ENCODE results near the gene SIRT3. TPM values are rescaled to one million over a fixed set of nuclear protein-coding genes. Genes with fewer than 3 reads are reported as not detected.

SIRT3 gene
- polyA plus RNA-seq, 6 donors from 2014 or later: 1.4 to 14.2 (median 8.8) TPM

DNA sequence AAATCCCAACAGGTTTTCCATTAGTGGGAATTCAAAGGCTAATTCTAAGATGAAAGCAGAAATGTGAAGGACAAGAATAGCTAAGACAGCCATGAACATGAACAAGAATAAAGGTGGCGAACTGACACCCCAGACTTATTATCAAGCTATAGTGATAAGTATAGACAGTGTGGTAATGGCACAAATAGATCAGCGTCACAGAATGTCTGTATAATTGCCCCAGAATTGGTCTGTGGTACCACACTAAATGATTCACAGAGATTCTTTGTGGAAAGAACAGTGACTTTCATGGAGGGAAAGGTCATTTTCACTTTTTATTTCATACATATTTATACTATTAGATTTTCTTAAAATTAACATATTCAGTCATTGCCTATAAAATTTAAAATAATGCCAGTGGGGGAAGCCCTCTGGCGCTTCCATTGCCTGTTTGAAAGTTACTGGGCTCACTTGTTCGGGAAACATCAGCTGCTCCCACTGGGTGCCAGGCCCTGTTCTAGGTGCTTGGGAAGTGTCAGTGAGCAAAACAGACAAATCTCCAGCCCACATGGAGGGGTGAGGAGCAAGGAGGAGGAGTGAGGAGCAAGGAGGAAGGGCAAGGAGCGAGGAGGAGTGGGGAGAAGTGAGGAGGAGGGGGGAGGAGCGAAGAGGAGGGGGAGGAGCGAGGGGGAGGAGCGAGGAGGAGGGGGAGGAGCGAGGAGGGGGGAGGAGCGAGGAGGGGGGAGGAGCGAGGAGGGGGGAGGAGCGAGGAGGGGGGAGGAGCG is 30.7 kb upstream of the SIRT3 start:
- H3K4me1 Mint-ChIP-seq: peaks cover 14 to 37% (median 37%) of the 10 kb centered on the region in 3 donors
- peaks cover 0 to 4% (median 0%) of the 10 kb centered on the region in 7 donors for H3K9me3 Mint-ChIP-seq
- no peak for ATAC-seq (ENCODE audit: low read depth in 2 of 2)
- peak overlapping the region; percentile 56 to 98 (median 96) for H3K27ac Mint-ChIP-seq
- H3K36me3 Mint-ChIP-seq: no peaks in the 10 kb centered on the region
- peak overlapping the region; percentile 75 to 89 (median 83) for H3K4me3 Mint-ChIP-seq
- no peaks in the 10 kb centered on the region for H3K27me3 Mint-ChIP-seq
- peak; percentile 36 for DNase-seq

DNA sequence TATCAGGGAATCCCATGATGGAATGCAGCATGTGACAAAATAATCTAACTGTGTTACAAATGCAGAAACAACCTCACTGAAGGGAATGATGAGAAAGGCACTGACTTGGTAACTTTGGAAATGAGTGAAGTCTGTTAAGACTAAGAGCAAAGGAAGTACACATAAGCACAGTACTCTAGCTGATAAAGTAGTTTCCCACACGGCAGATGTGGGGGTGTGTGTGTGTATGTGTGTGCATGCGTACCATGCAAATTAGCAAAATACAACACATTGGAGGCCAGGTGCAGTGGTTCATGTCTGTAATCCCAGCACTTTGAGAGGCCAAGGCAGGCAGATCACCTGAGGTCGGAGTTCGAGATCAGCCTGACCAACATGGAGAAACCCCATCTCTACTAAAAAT is 25.5 kb upstream of the SIRT3 start:
- Mint-ChIP-seq H3K27ac (no peak overlapping the region), H3K9me3 (peaks cover 0 to 2% (median 0%) of the 10 kb centered on the region in 7 donors), H3K36me3 (peaks cover 0 to 8% of the 10 kb centered on the region in 2 donors), H3K27me3 (no peaks in the 10 kb centered on the region), H3K4me1 (peaks cover 11 to 25% (median 23%) of the 10 kb centered on the region in 3 donors), H3K4me3 (no peak overlapping the region)
- ATAC-seq (ENCODE audit: low read depth in 2 of 2) (no peak), DNase-seq (no peak)

DNA sequence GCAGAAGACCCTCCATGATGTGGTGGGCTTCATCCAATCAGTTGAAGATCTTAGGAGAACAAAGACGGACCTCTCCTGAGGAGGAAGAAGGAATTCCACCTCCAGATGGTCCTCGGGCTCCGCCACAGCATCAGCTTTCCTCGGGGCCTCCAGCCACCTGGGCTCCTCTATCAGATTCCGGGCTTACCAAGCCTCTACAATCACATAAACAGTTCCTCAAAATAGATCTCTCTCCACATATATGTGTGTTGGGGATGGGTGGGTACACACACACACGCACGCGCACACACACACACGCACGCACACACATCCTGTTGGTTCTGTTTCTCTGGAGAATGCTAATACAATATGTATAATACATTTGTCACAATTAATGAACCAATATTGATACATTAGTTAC is 23.3 kb upstream of the SIRT3 start:
- DNase-seq (no peak), ATAC-seq (ENCODE audit: low read depth in 2 of 2) (no peak)
- no peaks in the 10 kb centered on the region for H3K27me3 Mint-ChIP-seq
- H3K9me3 Mint-ChIP-seq: peaks cover 0 to 2% (median 0%) of the 10 kb centered on the region in 7 donors
- H3K4me3 Mint-ChIP-seq: peak overlapping the region in 1 of 8 donors; percentile 15
- no peak overlapping the region for H3K27ac Mint-ChIP-seq
- H3K36me3 Mint-ChIP-seq: peaks cover 0 to 8% of the 10 kb centered on the region in 2 donors
- peaks cover 11 to 25% (median 23%) of the 10 kb centered on the region in 3 donors for H3K4me1 Mint-ChIP-seq

DNA sequence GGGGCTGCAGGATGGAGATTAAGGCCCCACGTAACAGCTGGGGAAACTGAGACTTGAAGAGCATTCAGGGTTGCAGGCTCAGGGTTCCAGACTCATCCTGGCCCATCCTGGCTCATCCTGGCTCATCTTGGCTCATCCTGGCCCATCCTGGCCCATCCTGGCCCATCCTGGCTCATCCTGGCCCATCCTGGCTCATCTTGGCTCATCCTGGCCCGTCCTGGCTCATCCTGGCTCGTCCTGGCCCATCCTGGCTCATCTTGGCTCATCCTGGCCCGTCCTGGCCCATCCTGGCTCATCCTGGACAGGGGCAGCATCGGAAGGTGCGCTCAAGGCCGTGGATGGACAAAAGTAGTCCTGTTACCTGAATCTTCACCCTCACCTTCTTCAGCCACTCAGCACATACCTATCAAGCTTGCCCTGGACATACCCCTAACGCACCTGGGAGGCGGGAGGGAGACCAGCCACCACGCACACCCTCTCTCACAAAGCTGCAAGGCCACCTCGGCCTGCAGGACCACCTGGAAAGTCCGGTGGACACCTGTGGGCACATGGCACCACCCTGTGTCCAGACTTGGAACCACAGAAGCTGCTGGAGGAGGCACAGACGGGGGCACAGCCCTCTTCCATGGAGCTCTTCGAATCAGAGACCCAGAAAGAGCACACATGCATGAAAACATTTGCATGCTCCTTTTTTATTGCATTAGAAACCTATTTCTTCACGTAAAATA is 21.8 kb upstream of the SIRT3 start:
- H3K27me3 Mint-ChIP-seq: no peaks in the 10 kb centered on the region
- peak in 1 of 2 donors; percentile 25 for ATAC-seq (ENCODE audit: low read depth in 2 of 2)
- peak overlapping the region in 4 of 8 donors; percentile 16 to 54 (median 36) for H3K4me3 Mint-ChIP-seq
- H3K9me3 Mint-ChIP-seq: peaks cover 0 to 2% (median 0%) of the 10 kb centered on the region in 7 donors
- peaks cover 0 to 16% of the 10 kb centered on the region in 2 donors for H3K36me3 Mint-ChIP-seq
- peaks cover 11 to 25% (median 23%) of the 10 kb centered on the region in 3 donors for H3K4me1 Mint-ChIP-seq
- H3K27ac Mint-ChIP-seq: peak overlapping the region in 4 of 6 donors; percentile 37 to 92 (median 64)
- DNase-seq: no peak

DNA sequence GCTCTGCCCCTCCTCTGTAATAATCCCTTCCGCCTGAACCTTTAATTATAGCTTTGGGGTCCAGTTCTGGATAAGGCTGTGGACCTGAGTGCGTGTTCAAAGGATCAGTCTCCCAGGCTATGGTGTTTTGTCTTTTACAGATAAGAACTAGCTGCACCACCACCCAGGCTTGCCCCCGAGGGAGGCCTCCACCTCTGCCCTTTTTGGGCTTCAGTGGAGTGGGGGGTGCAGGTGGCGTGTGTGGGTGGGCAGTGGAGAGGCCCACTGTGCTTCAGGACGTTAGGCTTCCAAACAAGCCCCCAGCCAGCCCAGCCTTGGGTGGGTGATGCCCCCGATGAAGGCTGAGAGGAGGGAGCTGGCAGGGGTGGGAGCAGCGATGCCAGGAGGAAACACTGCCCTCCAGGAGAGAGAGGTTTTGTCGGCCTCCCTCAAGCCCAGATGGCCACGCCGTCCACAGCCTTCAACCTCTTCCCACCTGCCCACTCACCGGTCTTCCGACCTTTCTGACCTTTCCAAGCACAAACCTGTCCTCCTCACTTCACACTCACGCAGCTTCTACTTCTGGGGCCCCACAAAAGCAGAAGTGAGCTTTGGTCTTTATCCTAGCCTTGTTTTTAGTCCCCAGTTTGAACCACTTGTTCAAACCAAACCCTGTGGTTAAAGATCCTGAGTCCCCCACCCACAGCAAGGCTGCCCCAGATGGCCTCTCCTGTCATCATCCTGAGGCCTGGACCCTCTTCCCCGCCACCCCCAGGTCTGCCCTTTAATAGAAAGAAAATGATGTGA is 21.0 kb upstream of the SIRT3 start:
- peak overlapping the region in 6 of 8 donors; percentile 20 to 77 (median 44) for H3K4me3 Mint-ChIP-seq

DNA sequence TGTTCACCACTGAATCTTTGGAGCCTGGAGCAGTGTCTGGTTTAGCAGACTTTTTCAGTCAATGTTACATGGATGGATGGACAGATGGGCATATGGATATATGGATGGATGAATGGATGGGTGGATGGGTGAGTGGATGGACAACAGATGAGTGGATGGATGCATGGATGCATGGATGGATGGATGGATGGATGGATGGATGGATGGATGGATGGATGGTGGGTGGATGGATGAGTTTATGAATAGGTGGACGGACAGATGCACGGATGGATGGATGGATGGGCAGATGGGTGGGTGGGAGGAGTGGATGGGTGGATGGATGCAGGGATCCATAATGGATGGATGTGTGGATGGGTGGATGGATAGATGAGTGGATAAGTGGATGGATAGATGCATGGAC is 19.7 kb upstream of the SIRT3 start:
- Mint-ChIP-seq H3K27ac (peak overlapping the region in 1 of 6 donors; percentile 74), H3K4me3 (peak overlapping the region in 1 of 8 donors; percentile 24), H3K9me3 (no peaks in the 10 kb centered on the region), H3K36me3 (peaks cover 0 to 26% of the 10 kb centered on the region in 2 donors), H3K27me3 (no peaks in the 10 kb centered on the region), H3K4me1 (peaks cover 11 to 26% (median 23%) of the 10 kb centered on the region in 3 donors)
- DNase-seq (no peak), ATAC-seq (ENCODE audit: low read depth in 2 of 2) (no peak)

More for the DNA sequence above, 21.0 kb upstream of the SIRT3 start:
- peak overlapping the region in 2 of 6 donors; percentile 11 to 21 for H3K27ac Mint-ChIP-seq
- H3K27me3 Mint-ChIP-seq: no peaks in the 10 kb centered on the region
- DNase-seq (no peak), ATAC-seq (ENCODE audit: low read depth in 2 of 2) (peak; percentile 49 to 73)
- peaks cover 0 to 24% of the 10 kb centered on the region in 2 donors for H3K36me3 Mint-ChIP-seq
- peaks cover 0 to 2% (median 0%) of the 10 kb centered on the region in 7 donors for H3K9me3 Mint-ChIP-seq
- peaks cover 11 to 23% (median 23%) of the 10 kb centered on the region in 3 donors for H3K4me1 Mint-ChIP-seq

DNA sequence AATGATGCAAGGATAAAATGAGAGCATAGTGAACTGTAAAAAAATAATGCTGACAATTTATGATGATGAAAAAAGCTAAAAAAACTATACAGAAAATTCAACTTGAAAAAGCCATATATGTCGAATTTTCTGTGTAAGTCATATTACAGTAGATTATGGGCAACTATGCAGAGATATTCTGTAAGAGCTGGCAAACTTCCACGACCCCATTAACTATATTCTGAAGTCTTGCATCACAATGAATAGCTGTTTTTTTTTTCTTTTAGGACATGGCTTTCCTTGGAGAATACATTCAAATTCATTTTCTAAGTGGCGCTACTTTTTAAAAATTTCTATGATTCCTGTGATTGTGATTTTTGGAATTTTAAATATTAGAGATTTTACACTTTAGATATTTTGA is 19.0 kb upstream of the SIRT3 start:
- peaks cover 0 to 23% of the 10 kb centered on the region in 2 donors for H3K36me3 Mint-ChIP-seq
- DNase-seq (no peak), ATAC-seq (ENCODE audit: low read depth in 2 of 2) (no peak)
- H3K9me3 Mint-ChIP-seq: no peaks in the 10 kb centered on the region
- H3K4me1 Mint-ChIP-seq: peaks cover 11 to 30% (median 22%) of the 10 kb centered on the region in 3 donors
- no peaks in the 10 kb centered on the region for H3K27me3 Mint-ChIP-seq
- no peak overlapping the region for H3K4me3 Mint-ChIP-seq
- no peak overlapping the region for H3K27ac Mint-ChIP-seq

DNA sequence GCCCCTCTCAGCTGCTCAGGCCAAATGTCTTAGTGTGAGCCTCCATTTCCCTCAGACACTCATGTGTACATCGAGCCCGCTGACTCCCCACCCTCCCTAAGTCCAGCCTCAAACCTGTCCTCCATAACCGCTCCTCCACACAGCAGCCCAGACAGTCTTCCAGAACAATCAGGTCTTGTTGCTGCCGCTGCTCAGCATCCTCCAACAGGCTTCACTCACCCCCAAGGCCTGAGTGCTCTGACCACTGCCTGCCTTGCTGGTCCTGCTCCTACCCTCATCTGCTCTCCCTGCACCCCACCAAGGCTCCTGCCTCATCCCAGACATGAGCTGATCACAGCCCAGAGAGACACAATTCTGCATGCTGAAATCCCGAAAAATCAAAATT is 17.7 kb upstream of the SIRT3 start:
- no peak overlapping the region for H3K4me3 Mint-ChIP-seq
- no peaks in the 10 kb centered on the region for H3K27me3 Mint-ChIP-seq
- peak overlapping the region in 3 of 6 donors; percentile 17 to 29 (median 21) for H3K27ac Mint-ChIP-seq

DNA sequence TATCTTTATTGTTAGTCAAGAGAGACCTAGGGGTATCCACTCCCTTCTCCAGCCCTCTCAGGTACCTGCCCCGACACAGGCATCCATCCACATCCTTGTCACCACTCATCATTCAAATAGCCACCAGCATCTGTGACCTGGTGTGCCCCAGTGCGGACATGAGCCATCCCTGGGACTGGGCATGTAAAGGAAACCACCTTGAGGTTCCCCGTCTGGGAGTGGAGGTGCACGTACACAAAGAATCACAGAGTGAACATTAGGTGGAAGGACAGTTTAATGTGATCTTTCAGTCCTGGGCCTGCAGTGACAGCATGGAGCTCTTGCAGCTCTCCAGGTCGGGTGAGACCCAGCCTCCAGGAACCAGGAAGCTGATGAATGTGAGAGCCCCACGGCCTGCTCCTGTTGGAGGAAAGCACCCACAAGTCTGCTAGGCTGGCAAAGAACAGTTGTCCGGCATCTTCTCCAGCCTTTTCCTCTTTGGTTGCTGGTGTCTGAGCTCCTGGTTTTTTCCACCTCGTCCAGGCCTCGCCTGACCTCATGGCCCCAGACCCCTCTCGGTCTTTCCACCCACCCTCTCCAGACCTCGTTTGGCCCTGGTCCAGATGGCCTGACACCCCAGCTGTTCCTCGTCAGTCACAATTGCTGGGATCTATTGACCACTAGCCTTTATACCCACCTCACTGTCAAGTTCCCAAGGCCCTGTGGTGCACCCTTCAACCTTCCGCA is 17.2 kb upstream of the SIRT3 start:
- H3K4me3 Mint-ChIP-seq: no peak overlapping the region
- H3K4me1 Mint-ChIP-seq: peaks cover 10 to 24% (median 14%) of the 10 kb centered on the region in 3 donors
- peak overlapping the region in 1 of 6 donors; percentile 17 for H3K27ac Mint-ChIP-seq
- H3K36me3 Mint-ChIP-seq: peaks cover 0 to 33% of the 10 kb centered on the region in 2 donors
- DNase-seq (no peak), ATAC-seq (ENCODE audit: low read depth in 2 of 2) (no peak)
- H3K9me3 Mint-ChIP-seq: no peaks in the 10 kb centered on the region
- no peaks in the 10 kb centered on the region for H3K27me3 Mint-ChIP-seq

More for the DNA sequence above, 17.7 kb upstream of the SIRT3 start:
- H3K36me3 Mint-ChIP-seq: peaks cover 0 to 32% of the 10 kb centered on the region in 2 donors
- ATAC-seq (ENCODE audit: low read depth in 2 of 2) (no peak), DNase-seq (no peak)
- no peaks in the 10 kb centered on the region for H3K9me3 Mint-ChIP-seq
- peaks cover 11 to 25% (median 16%) of the 10 kb centered on the region in 3 donors for H3K4me1 Mint-ChIP-seq

DNA sequence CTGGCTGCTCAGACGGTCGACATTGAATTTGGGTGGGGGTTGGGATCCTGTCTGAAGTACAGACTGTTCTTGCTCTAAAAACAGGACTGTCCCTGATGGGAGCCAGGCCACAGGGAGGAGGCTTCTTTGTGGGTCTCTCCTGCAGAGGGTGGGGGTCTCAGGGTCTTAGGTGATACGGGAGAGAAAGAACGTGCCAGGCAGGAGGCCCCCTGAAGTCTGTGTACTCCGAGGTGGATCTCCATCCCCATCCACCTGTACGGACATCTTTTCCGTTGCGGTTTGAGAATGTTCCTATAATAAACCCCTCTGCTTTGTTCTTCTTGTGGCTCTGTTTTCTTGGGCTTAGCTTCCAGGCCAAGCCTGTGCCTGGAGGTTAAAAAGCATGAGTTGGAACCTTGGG is 16.5 kb upstream of the SIRT3 start:
- Mint-ChIP-seq H3K27me3 (no peaks in the 10 kb centered on the region), H3K36me3 (peaks cover 5 to 33% of the 10 kb centered on the region in 2 donors), H3K9me3 (no peaks in the 10 kb centered on the region), H3K27ac (no peak overlapping the region), H3K4me3 (no peak overlapping the region), H3K4me1 (peaks cover 4 to 18% (median 7%) of the 10 kb centered on the region in 3 donors)
- DNase-seq (no peak), ATAC-seq (ENCODE audit: low read depth in 2 of 2) (no peak)

DNA sequence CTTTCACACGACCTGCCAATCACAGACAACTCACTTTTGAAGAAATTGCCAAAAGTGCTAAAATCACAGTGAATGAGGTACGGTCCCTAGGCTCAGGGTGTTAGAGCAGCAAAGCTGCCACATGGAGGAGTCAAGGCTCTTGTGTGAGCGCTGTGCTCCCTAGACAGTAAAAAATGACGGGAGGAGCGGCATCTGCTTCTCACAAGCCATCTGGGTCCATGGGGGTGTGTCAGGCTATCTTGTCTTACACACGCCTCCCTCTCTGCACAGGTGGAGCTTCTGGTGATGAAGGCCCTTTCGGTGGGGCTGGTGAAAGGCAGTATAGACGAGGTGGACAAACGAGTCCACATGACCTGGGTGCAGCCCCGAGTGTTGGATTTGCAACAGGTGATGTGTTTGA is 15.4 kb upstream of the SIRT3 start:
- Mint-ChIP-seq H3K27me3 (no peaks in the 10 kb centered on the region), H3K9me3 (no peaks in the 10 kb centered on the region), H3K4me3 (no peak overlapping the region), H3K27ac (peak overlapping the region in 2 of 6 donors; percentile 76 to 83), H3K36me3 (peaks cover 6 to 44% of the 10 kb centered on the region in 2 donors), H3K4me1 (peaks cover 0 to 7% (median 0%) of the 10 kb centered on the region in 3 donors)
- ATAC-seq (ENCODE audit: low read depth in 2 of 2): peak in 1 of 2 donors; percentile 33
- DNase-seq: no peak

DNA sequence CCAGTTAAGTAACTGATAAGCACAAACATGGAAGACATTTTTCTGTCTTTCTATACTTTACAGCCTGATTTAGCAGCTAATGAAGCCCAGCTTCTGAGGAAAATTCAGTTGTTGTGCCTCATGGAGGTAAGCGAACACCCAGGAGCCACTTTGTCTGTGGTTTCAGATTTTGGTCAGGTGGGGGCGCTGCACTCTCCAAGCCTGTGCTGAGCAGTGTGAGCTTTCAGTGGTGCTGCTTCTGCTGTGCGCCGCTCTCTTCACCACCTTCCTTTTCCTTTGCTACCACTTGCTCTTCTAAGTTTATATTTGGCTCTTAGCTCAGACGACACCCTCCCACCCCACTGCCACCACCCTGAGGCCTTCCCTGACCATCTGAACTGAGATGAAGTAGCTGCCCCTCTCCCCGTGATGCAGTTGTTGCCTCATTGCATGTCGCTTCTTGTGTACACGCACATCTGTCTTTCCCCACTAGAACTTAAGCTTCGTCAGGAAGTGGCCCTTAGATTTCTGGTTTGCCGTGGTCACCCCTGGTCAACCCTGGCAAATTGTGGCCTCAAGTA is 14.7 kb upstream of the SIRT3 start:
- no peaks in the 10 kb centered on the region for H3K27me3 Mint-ChIP-seq
- peak overlapping the region in 4 of 6 donors; percentile 39 to 85 (median 60) for H3K27ac Mint-ChIP-seq
- no peaks in the 10 kb centered on the region for H3K9me3 Mint-ChIP-seq
- peaks cover 6 to 45% of the 10 kb centered on the region in 2 donors for H3K36me3 Mint-ChIP-seq
- no peak overlapping the region for H3K4me3 Mint-ChIP-seq
- ATAC-seq (ENCODE audit: low read depth in 2 of 2) (peak; percentile 94 to 99), DNase-seq (peak; percentile 74)
- peaks cover 0 to 7% (median 0%) of the 10 kb centered on the region in 3 donors for H3K4me1 Mint-ChIP-seq

All from naive B cell (primary cell).